Stimulated activated CD4-positive, alpha-beta T cell treated with anti-CD3 and anti-CD28 coated beads, Interleukin-1b, Interleukin-23, amount 100 ng/mL, for 1 hour (primary cell): ENCODE results near the gene IL25.
"Not testable (repeated sequence)": the region's sequence is repeated elsewhere in the genome, so short reads cannot be mapped to it uniquely, and the experiment has no call there.

ENCODE experiments used
- DNase-seq, 2 donors: peaks; one replicate each; pipeline ENCODE4 v3.0.0-alpha.2; 2020; ENCODE audit warnings: low read depth in 2 of 2

IL25 gene

GRCh38 chr14:23372509-23372908 is at the start of gene IL25:
TSS of gene IL25 (plus strand) at chr14:23372809.
- DNase-seq, result no peak

GRCh38 chr14:23323838-23324454 is 48.7 kb upstream of the IL25 start:
- no peak for DNase-seq

GRCh38 chr14:23324455-23324846 is 48.2 kb upstream of the IL25 start:
- no peak for DNase-seq

- DNase-seq, result no peak
Measured at GRCh38 chr14:23324993-23325392, 47.6 kb upstream of the IL25 start.

- not testable (repeated sequence) for DNase-seq
Measured at GRCh38 chr14:23325746-23326145, 46.9 kb upstream of the IL25 start.

GRCh38 chr14:23326491-23327332 is 45.9 kb upstream of the IL25 start:
- DNase-seq, result no peak

GRCh38 chr14:23327947-23328744 is 44.5 kb upstream of the IL25 start:
- DNase-seq, result peak; percentile 21 to 22

GRCh38 chr14:23335623-23336022 is 37.0 kb upstream of the IL25 start:
- no peak for DNase-seq

GRCh38 chr14:23339506-23340268 is 32.9 kb upstream of the IL25 start:
- no peak for DNase-seq

- DNase-seq, result no peak
Measured at GRCh38 chr14:23344481-23344880, 28.1 kb upstream of the IL25 start.

GRCh38 chr14:23345987-23346692 is 26.5 kb upstream of the IL25 start:
- DNase-seq, result no peak

- DNase-seq, result no peak
Measured at GRCh38 chr14:23346693-23347405, 25.8 kb upstream of the IL25 start.

GRCh38 chr14:23347406-23348296 is 25.0 kb upstream of the IL25 start:
- DNase-seq, result no peak

GRCh38 chr14:23348297-23348655 is 24.3 kb upstream of the IL25 start:
- no peak for DNase-seq

- no peak for DNase-seq
Measured at GRCh38 chr14:23349156-23349845, 23.3 kb upstream of the IL25 start.

- no peak for DNase-seq
Measured at GRCh38 chr14:23351681-23352505, 20.7 kb upstream of the IL25 start.

- peak; percentile 6 to 17 for DNase-seq
Measured at GRCh38 chr14:23352506-23353432, 19.8 kb upstream of the IL25 start, which contains the start of gene SLC22A17. TSS of gene SLC22A17 (minus strand) at chr14:23352887.
